Activated naive CD4-positive, alpha-beta T cell treated with anti-CD3 and anti-CD28 coated beads, Interleukin-2, amount 10 ng/mL, durations not matched to agents 7 days and 5 days (primary cell): Measurements from ENCODE around the gene DHRS2.
"Not testable (repeated sequence)": the region's sequence is repeated elsewhere in the genome, so short reads cannot be mapped to it uniquely, and the experiment has no call there.

Source experiments
- CTCF ChIA-PET: fragments of 350-600 bp; sonication (Branson Sonifier 250); formaldehyde crosslinking; loops from one replicate; lab custom pipeline; 2021; ENCODE audit warnings: antibody characterized with exemption; lab: Charles Lee
- DNase-seq: peaks from one replicate; pipeline ENCODE4 v3.0.0-alpha.2; 2020
- H3K27ac Mint-ChIP-seq: one replicate; pipeline ENCODE4 v1.8.0; 2021; ENCODE audit warnings: mild to moderate bottlenecking, moderate library complexity, mixed read lengths
- H3K27me3 Mint-ChIP-seq: one replicate; pipeline ENCODE4 v1.8.0; 2021; ENCODE audit warnings: mild to moderate bottlenecking, mixed read lengths
- H3K36me3 Mint-ChIP-seq: one replicate; pipeline ENCODE4 v1.8.0; 2021; ENCODE audit warnings: mixed read lengths
- H3K4me1 Mint-ChIP-seq: one replicate; pipeline ENCODE4 v1.8.0; 2021; ENCODE audit warnings: mixed read lengths
- H3K4me3 Mint-ChIP-seq: one replicate; pipeline ENCODE4 v1.8.0; 2021; ENCODE audit warnings: mild to moderate bottlenecking, moderate library complexity, mixed read lengths
- H3K9me3 Mint-ChIP-seq: one replicate; pipeline ENCODE4 v1.8.0; 2021; ENCODE audit warnings: mixed read lengths

Gene DHRS2

GRCh38 chr14:23604675-23605170 is 31.4 kb upstream of the DHRS2 start:
- no peak for DNase-seq
- Mint-ChIP-seq H3K27ac (no peak overlapping the region), H3K4me1 (peaks cover 5% of the 10 kb centered on the region), H3K9me3 (peaks cover 8% of the 10 kb centered on the region), H3K4me3 (no peak overlapping the region), H3K27me3 (peaks cover 7% of the 10 kb centered on the region), H3K36me3 (peaks cover 5% of the 10 kb centered on the region)
- CTCF ChIA-PET: interaction anchor here (2.9 kb wide), 1 partner anchor 27 kb away, joined by 15 read pairs; no protein-coding TSS in a partner anchor

GRCh38 chr14:23605931-23606585 is 30.1 kb upstream of the DHRS2 start:
- H3K4me3 Mint-ChIP-seq: no peak overlapping the region

DNA sequence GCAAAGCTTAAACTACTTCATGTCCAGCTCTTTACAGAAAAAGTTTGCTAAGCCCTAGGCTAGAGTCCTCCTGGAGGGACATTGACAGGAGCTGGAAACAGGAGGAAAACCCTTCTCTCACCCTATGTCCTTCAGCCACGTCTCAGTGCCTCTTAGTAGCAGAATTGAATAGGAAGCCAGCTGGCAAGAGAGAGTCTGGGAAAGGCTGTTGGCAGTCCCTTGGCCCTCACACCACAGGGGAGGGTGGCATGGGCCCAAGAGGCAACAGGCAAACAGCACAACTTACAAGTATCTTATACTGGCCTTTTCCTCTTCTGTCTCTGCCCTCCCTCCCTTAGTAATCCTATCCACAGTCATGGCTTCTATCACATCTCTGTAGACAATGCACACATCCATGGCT is 27.7 kb upstream of the DHRS2 start:
- CTCF ChIA-PET: interaction anchor here (1.0 kb wide), 1 partner anchor 23 kb away, joined by 4 read pairs; no protein-coding TSS in a partner anchor

More at GRCh38 chr14:23605931-23606585, 30.1 kb upstream of the DHRS2 start:
- no peak for DNase-seq
- no peak overlapping the region for H3K27ac Mint-ChIP-seq
- peaks cover 9% of the 10 kb centered on the region for H3K9me3 Mint-ChIP-seq
- peaks cover 19% of the 10 kb centered on the region for H3K4me1 Mint-ChIP-seq
- CTCF ChIA-PET: interaction anchor here (0.9 to 2.9 kb wide), 4 partner anchors 8 to 327 kb away, joined by 3 to 15 read pairs (median 6); no protein-coding TSS in a partner anchor
- H3K27me3 Mint-ChIP-seq: peaks cover 7% of the 10 kb centered on the region
- peaks cover 9% of the 10 kb centered on the region for H3K36me3 Mint-ChIP-seq

GRCh38 chr14:23609001-23609400 is 27.2 kb upstream of the DHRS2 start:
- CTCF ChIA-PET: interaction anchor here (1.0 kb wide), 1 partner anchor 23 kb away, joined by 4 read pairs; no protein-coding TSS in a partner anchor
- Mint-ChIP-seq H3K36me3 (peaks cover 9% of the 10 kb centered on the region), H3K27ac (no peak overlapping the region), H3K4me1 (peaks cover 22% of the 10 kb centered on the region), H3K4me3 (no peak overlapping the region), H3K9me3 (peaks cover 9% of the 10 kb centered on the region), H3K27me3 (peaks cover 13% of the 10 kb centered on the region)
- no peak for DNase-seq

More for the DNA sequence above, 27.7 kb upstream of the DHRS2 start:
- H3K27me3 Mint-ChIP-seq: peaks cover 13% of the 10 kb centered on the region
- H3K27ac Mint-ChIP-seq: no peak overlapping the region
- DNase-seq: no peak
- H3K9me3 Mint-ChIP-seq: peaks cover 9% of the 10 kb centered on the region
- peaks cover 22% of the 10 kb centered on the region for H3K4me1 Mint-ChIP-seq
- peaks cover 9% of the 10 kb centered on the region for H3K36me3 Mint-ChIP-seq
- H3K4me3 Mint-ChIP-seq: no peak overlapping the region

- H3K9me3 Mint-ChIP-seq, H3K36me3 Mint-ChIP-seq, DNase-seq, H3K4me3 Mint-ChIP-seq: not testable (repeated sequence)
- Mint-ChIP-seq H3K4me1 (peaks cover 22% of the 10 kb centered on the region), H3K27ac (peak overlapping the region; percentile 92), H3K27me3 (peaks cover 17% of the 10 kb centered on the region)
- CTCF ChIA-PET: interaction anchor here (1.4 to 4.2 kb wide), 2 partner anchors 21 to 23 kb away, joined by 10 to 39 read pairs; no protein-coding TSS in a partner anchor
These were observed 26.6 kb upstream of the DHRS2 start for GRCh38 chr14:23609411-23610089.

DNA sequence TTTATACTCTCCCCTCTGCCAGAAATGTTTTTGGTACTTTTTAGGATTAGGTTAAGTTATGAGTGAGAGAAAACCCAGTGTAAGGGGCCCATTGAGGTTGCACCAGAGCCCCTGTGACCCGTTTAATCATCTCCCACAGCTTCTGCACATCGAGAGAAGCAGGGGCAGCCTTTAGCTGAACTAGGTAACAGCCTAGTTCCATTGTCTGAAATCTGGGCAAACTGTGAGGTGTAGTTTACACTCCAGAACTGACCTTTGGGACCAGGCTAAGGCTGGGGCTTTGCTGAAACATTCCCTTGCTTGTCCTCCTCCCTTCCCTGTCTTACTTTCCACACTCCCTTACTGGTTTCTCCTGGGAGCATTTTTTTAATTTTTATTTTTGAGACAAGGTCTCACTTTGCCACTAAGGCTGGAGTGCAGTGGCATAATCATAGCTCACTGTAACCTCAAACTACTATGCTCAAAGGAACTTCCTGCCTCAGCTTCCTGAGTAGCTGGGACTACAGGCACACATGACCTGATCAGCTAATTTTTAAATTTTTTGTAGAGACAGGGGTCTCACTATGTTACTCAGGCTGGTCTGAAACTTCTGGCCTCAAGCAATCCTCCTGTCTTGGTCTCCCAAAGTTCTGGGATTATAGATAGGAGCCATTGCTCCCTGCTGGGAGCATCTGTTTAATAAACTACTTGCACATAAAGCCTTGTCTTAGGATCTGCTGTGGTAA is 25.9 kb upstream of the DHRS2 start:
- peak; percentile 29 for DNase-seq
- Mint-ChIP-seq H3K4me1 (peaks cover 22% of the 10 kb centered on the region), H3K4me3 (no peak overlapping the region), H3K27ac (peak overlapping the region; percentile 92), H3K27me3 (peaks cover 21% of the 10 kb centered on the region), H3K36me3 (peaks cover 9% of the 10 kb centered on the region), H3K9me3 (peaks cover 9% of the 10 kb centered on the region)
- CTCF ChIA-PET: interaction anchor here (0.8 to 4.2 kb wide), 5 partner anchors 12 to 28 kb away, joined by 3 to 39 read pairs (median 3); no protein-coding TSS in a partner anchor

GRCh38 chr14:23610815-23611289 is 25.3 kb upstream of the DHRS2 start:
- CTCF ChIA-PET: interaction anchor here (0.8 to 4.2 kb wide), 5 partner anchors 11 to 28 kb away, joined by 3 to 39 read pairs (median 3); no protein-coding TSS in a partner anchor
- DNase-seq: peak; percentile 24
- Mint-ChIP-seq H3K36me3 (peaks cover 9% of the 10 kb centered on the region), H3K27me3 (peaks cover 24% of the 10 kb centered on the region), H3K4me1 (peaks cover 22% of the 10 kb centered on the region), H3K4me3 (no peak overlapping the region), H3K9me3 (peaks cover 9% of the 10 kb centered on the region), H3K27ac (peak overlapping the region; percentile 92)

GRCh38 chr14:23612354-23612732 is 23.8 kb upstream of the DHRS2 start:
- CTCF ChIA-PET: interaction anchor here (1.8 to 4.2 kb wide), 2 partner anchors 20 to 55 kb away, joined by 5 to 39 read pairs; no protein-coding TSS in a partner anchor
- Mint-ChIP-seq H3K27me3 (peaks cover 20% of the 10 kb centered on the region), H3K4me3 (no peak overlapping the region), H3K27ac (no peak overlapping the region), H3K36me3 (peaks cover 9% of the 10 kb centered on the region), H3K4me1 (peaks cover 22% of the 10 kb centered on the region), H3K9me3 (peaks cover 9% of the 10 kb centered on the region)
- no peak for DNase-seq

DNA sequence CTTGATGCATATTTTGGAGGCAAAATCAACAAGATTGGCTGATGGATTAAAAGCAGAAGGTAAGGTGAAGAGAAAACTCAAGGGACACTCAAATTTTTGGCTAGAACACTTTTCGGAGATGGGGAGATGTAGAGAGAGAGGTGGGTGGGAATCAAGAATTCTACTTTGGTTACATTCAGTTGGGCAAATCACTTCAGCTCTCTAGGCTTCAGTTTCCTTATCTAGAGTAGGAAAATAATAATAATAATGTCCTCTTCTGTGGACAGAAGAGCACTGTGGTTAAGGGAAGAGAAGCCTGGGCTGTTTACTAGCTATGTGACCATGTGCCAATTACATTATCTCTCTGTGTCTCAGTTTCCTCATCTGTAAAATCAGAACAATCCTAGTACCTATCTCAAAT is 23.4 kb upstream of the DHRS2 start:
- DNase-seq: no peak
- H3K36me3 Mint-ChIP-seq: peaks cover 9% of the 10 kb centered on the region
- H3K9me3 Mint-ChIP-seq: peaks cover 9% of the 10 kb centered on the region
- H3K27me3 Mint-ChIP-seq: peaks cover 17% of the 10 kb centered on the region
- H3K27ac Mint-ChIP-seq: no peak overlapping the region
- peaks cover 22% of the 10 kb centered on the region for H3K4me1 Mint-ChIP-seq
- no peak overlapping the region for H3K4me3 Mint-ChIP-seq
- CTCF ChIA-PET: interaction anchor here (1.3 to 4.2 kb wide), 3 partner anchors 20 to 342 kb away, joined by 5 to 39 read pairs (median 5); no protein-coding TSS in a partner anchor

GRCh38 chr14:23613242-23614070 is 22.7 kb upstream of the DHRS2 start:
- peaks cover 9% of the 10 kb centered on the region for H3K36me3 Mint-ChIP-seq
- CTCF ChIA-PET: interaction anchor here (0.6 to 4.2 kb wide), 4 partner anchors 8 to 341 kb away, joined by 3 to 39 read pairs (median 5); no protein-coding TSS in a partner anchor
- H3K27ac Mint-ChIP-seq: no peak overlapping the region
- H3K27me3 Mint-ChIP-seq: peaks cover 17% of the 10 kb centered on the region
- peaks cover 9% of the 10 kb centered on the region for H3K9me3 Mint-ChIP-seq
- DNase-seq: no peak
- peaks cover 22% of the 10 kb centered on the region for H3K4me1 Mint-ChIP-seq
- H3K4me3 Mint-ChIP-seq: no peak overlapping the region

GRCh38 chr14:23614395-23614828 is 21.8 kb upstream of the DHRS2 start:
- H3K27me3 Mint-ChIP-seq: peaks cover 23% of the 10 kb centered on the region
- no peak overlapping the region for H3K4me3 Mint-ChIP-seq
- H3K4me1 Mint-ChIP-seq: peaks cover 20% of the 10 kb centered on the region
- H3K9me3 Mint-ChIP-seq: peaks cover 1% of the 10 kb centered on the region
- CTCF ChIA-PET: interaction anchor here (0.6 to 1.5 kb wide), 2 partner anchors 9 to 18 kb away, joined by 3 to 7 read pairs; no protein-coding TSS in a partner anchor
- no peak overlapping the region for H3K27ac Mint-ChIP-seq
- no peak for DNase-seq
- peaks cover 5% of the 10 kb centered on the region for H3K36me3 Mint-ChIP-seq

- CTCF ChIA-PET: no interaction called here
- Mint-ChIP-seq H3K4me3 (no peak overlapping the region), H3K9me3 (no peaks in the 10 kb centered on the region), H3K27ac (no peak overlapping the region), H3K36me3 (no peaks in the 10 kb centered on the region), H3K4me1 (peaks cover 5% of the 10 kb centered on the region), H3K27me3 (peaks cover 24% of the 10 kb centered on the region)
- DNase-seq: no peak
These were observed 20.3 kb upstream of the DHRS2 start for GRCh38 chr14:23615856-23616255.

DNA sequence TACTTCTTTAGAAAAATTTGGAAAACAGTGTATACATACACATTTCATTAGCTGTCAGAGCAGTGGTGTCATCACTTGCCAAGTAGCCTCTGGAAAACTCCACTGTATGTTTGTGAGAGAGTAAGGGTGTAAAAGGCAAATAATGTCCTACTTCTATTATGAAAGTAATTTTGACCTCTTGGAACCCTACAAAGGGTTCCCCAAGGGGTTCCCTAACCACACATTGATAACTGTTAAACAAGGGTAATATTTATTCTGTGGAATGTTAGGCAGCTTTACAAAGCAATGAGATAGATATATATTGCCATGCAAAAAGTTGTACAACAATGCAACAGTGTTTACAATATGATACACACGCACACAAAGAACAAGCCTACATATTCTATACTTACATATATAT is 18.6 kb upstream of the DHRS2 start:
- H3K27me3 Mint-ChIP-seq: peaks cover 26% of the 10 kb centered on the region
- no peak for DNase-seq
- H3K27ac Mint-ChIP-seq: no peak overlapping the region
- CTCF ChIA-PET: no interaction called here
- H3K4me1 Mint-ChIP-seq: no peaks in the 10 kb centered on the region
- no peaks in the 10 kb centered on the region for H3K36me3 Mint-ChIP-seq
- no peak overlapping the region for H3K4me3 Mint-ChIP-seq
- H3K9me3 Mint-ChIP-seq: no peaks in the 10 kb centered on the region
